Measurements from ENCODE around the gene RABGGTB. TPM values are rescaled to one million over a fixed set of nuclear protein-coding genes. Genes with fewer than 3 reads are reported as not detected.

Gene RABGGTB
- total and polyA plus RNA-seq, 4 donors = 60.7 to 99.9 (median 68.1) TPM

DNA sequence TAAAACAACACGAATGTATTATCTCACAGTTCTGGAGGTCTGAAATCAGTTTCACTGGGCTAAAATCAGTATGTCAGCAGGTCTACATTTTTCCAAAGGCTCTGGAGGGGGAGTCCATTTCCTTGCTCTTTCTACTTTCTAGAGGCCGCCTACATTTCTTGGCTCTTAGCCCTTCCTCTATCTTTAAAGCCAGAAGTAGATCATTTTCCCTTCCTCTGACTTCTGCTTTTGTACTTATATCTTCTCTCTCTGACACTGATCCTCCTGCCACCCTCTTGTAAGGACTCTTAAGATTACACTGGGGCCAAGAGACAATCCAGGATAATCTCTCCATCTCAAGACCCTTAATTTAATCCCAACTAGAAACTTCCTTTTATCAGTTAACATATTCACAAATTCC lies 52.0 kb downstream of the RABGGTB start:
- Histone ChIP-seq H3K9ac (ENCODE audit: insufficient read depth in 1 of 2, low read length in 2 of 2) (no peak overlapping the region), H3K36me3 (ENCODE audit: control insufficient read depth in 4 of 4, insufficient read depth in 4 of 4, low read length in 4 of 4) (no peaks in the 10 kb centered on the region), H3K4me3 (no peak overlapping the region), H3K4me1 (ENCODE audit: control insufficient read depth in 5 of 5, insufficient read depth in 5 of 5, low read length in 5 of 5) (no peaks in the 10 kb centered on the region), H3K9me3 (ENCODE audit: control insufficient read depth in 4 of 4, insufficient read depth in 3 of 4, low read length in 3 of 4) (no peaks in the 10 kb centered on the region), H3K27me3 (ENCODE audit: control insufficient read depth in 3 of 3, insufficient read depth in 3 of 3, low read length in 2 of 3) (no peaks in the 10 kb centered on the region), H3K27ac (ENCODE audit: low read depth in 1 of 2, low read length in 1 of 2) (no peak overlapping the region)
- ATAC-seq (ENCODE audit: insufficient read depth, low FRiP score) = no peak
- TF ChIP-seq, protein P1, sequence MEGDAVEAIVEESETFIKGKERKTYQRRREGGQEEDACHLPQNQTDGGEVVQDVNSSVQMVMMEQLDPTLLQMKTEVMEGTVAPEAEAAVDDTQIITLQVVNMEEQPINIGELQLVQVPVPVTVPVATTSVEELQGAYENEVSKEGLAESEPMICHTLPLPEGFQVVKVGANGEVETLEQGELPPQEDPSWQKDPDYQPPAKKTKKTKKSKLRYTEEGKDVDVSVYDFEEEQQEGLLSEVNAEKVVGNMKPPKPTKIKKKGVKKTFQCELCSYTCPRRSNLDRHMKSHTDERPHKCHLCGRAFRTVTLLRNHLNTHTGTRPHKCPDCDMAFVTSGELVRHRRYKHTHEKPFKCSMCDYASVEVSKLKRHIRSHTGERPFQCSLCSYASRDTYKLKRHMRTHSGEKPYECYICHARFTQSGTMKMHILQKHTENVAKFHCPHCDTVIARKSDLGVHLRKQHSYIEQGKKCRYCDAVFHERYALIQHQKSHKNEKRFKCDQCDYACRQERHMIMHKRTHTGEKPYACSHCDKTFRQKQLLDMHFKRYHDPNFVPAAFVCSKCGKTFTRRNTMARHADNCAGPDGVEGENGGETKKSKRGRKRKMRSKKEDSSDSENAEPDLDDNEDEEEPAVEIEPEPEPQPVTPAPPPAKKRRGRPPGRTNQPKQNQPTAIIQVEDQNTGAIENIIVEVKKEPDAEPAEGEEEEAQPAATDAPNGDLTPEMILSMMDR (IDR thresholded peaks at IDR 0.05; ENCODE audit: control extremely low read depth, extremely low read depth) = no peak
- DNase-seq = no peak
- 69 to 74% methylated on average over 2 of the region's 2 CpGs for WGBS, 2 donors

DNA sequence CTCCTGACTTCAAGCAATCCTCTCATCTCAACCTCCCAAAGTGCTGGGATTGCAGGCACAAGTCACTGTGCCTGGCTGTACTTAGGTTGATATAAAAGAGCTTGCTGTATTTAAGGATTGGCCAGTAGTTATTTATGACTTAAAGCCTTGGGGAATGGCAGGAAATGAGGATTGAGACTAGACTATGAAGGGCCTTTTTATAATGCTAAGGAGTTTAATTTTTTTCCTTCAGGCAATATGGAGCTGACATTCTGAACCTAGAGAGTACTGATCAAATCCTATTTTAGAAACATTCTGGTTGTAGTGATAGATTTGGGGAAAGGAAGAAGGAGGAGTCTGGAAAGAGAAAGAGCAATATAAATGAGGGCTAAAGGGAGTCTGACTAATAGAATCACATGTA lies 55.4 kb downstream of the RABGGTB start:
- Histone ChIP-seq H3K9ac (ENCODE audit: insufficient read depth in 1 of 2, low read length in 2 of 2) (no peak overlapping the region), H3K27me3 (ENCODE audit: control insufficient read depth in 3 of 3, insufficient read depth in 3 of 3, low read length in 2 of 3) (no peaks in the 10 kb centered on the region), H3K9me3 (ENCODE audit: control insufficient read depth in 4 of 4, insufficient read depth in 3 of 4, low read length in 3 of 4) (no peaks in the 10 kb centered on the region), H3K4me1 (ENCODE audit: control insufficient read depth in 5 of 5, insufficient read depth in 5 of 5, low read length in 5 of 5) (no peaks in the 10 kb centered on the region), H3K36me3 (ENCODE audit: control insufficient read depth in 4 of 4, insufficient read depth in 4 of 4, low read length in 4 of 4) (no peaks in the 10 kb centered on the region), H3K27ac (ENCODE audit: low read depth in 1 of 2, low read length in 1 of 2) (no peak overlapping the region), H3K4me3 (no peak overlapping the region)
- ATAC-seq (ENCODE audit: insufficient read depth, low FRiP score) (no peak), DNase-seq (no peak)
- TF ChIP-seq, protein P1 (IDR thresholded peaks at IDR 0.05; ENCODE audit: control extremely low read depth, extremely low read depth) = no peak

Small RNA genes within 50 kb of the gene (small RNA-seq; reads per million reads assigned to genes)
- gene SNORD45A (ENCODE audit: low replicate concordance) (not detected), gene SNORD45B (ENCODE audit: low replicate concordance) (not detected), gene SNORD45C (ENCODE audit: low replicate concordance) (not detected)

Other genes starting within 250 kb of the RABGGTB start
- gene SLC44A5, start 175.1 kb upstream of the RABGGTB start, total RNA-seq = 1 to 10 TPM in 1 of 2 donors, under 1 TPM in 1; 0.31 to 1.6 TPM
- gene SLC44A5, start 175.1 kb upstream of the RABGGTB start, polyA plus RNA-seq = under 1 TPM; 0.10 to 0.55 TPM
- 10 to 100 TPM; 36.4 to 71.5 TPM for gene ACADM, start 61.5 kb upstream of the RABGGTB start, total RNA-seq
- 10 to 100 TPM; 14.9 to 26.4 TPM for gene ACADM, start 61.5 kb upstream of the RABGGTB start, polyA plus RNA-seq
- under 1 TPM; 0.34 to 0.40 TPM for gene MSH4, start 10.6 kb downstream of the RABGGTB start, total RNA-seq
- under 1 TPM; 0.13 to 0.37 TPM for gene MSH4, start 10.6 kb downstream of the RABGGTB start, polyA plus RNA-seq
- gene ASB17, start 146.1 kb downstream of the RABGGTB start, total RNA-seq = not detected
- gene ASB17, start 146.1 kb downstream of the RABGGTB start, polyA plus RNA-seq = not detected

Data from lung (tissue), 13 donors.